ENCODE data around the gene UBE2Z. TPM values are rescaled to one million over a fixed set of nuclear protein-coding genes. Genes with fewer than 3 reads are reported as not detected.

The UBE2Z gene
- total and polyA plus RNA-seq, 2 of the 8 experiments (the other 6 are each of a cell fraction or from before 2014, with no cell fraction given) = 73.4 to 75.9 TPM

DNA sequence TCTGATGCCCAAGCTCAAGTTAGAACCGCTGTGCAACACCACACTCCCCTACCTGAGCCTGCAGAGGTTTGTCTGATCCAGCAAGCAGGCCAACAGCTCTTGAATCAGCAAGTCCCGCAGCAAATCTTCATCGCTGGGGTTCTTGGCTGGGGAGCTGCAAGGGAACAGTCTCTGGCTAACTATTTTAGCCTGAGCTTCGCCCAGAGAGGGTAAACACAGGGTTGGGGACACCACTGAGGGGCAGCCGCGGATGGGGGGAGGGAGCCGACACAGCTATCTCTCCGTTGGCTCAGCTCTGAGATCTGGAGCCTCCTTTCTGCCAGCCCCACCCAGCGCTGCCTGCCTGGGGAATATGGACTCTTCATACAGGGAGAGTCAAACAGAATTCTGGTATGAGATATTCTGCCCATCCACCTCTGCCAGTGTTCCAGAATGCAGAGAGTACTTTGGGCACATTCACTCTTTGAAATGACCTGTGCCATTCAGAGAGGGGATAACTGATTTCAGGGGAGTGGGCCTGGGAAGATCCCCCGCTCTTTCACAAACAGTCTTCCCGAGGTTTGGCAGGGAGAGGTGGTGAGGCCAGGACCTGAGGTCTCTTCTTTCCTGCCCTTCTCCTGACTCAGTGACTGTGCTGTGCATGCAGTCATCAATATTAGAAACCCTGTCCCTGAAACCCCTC lies 52.8 kb downstream of the UBE2Z start (continued):
- no peak for TF ChIP-seq SP2 (IDR thresholded peaks at IDR 0.05; ENCODE audit: low read length)
- TF ChIP-seq POU5F1 (IDR thresholded peaks at IDR 0.05; ENCODE audit: low read depth, low read length) = no peak
